OCI-LY3 (cell line): ENCODE results near the gene MYCN.
"Not testable (repeated sequence)": the region's sequence is repeated elsewhere in the genome, so short reads cannot be mapped to it uniquely, and the experiment has no call there.

Source experiments
- CTCF ChIP-seq: fragments of 200-600, 300-600 bp; sonication (generic); IDR thresholded peaks from 2 replicates; pipeline ENCODE4 v1.5.1; 2014; ENCODE audit warnings: antibody characterized with exemption, low read length, low read depth
- EZH2phosphoT487 ChIP-seq: fragments of 200-600 bp; shearing (Covaris generic); IDR thresholded peaks from 2 replicates; pipeline ENCODE4 v1.6.1; 2018; ENCODE audit warnings: antibody characterized with exemption, mixed run types, low read depth

GRCh38 chr2:15911270-15911669 is 29.1 kb upstream of the MYCN start:
- not testable (repeated sequence) for TF ChIP-seq CTCF, EZH2phosphoT487
